ENCODE measurements around the gene ADAMTSL2.

Gene ADAMTSL2

DNA sequence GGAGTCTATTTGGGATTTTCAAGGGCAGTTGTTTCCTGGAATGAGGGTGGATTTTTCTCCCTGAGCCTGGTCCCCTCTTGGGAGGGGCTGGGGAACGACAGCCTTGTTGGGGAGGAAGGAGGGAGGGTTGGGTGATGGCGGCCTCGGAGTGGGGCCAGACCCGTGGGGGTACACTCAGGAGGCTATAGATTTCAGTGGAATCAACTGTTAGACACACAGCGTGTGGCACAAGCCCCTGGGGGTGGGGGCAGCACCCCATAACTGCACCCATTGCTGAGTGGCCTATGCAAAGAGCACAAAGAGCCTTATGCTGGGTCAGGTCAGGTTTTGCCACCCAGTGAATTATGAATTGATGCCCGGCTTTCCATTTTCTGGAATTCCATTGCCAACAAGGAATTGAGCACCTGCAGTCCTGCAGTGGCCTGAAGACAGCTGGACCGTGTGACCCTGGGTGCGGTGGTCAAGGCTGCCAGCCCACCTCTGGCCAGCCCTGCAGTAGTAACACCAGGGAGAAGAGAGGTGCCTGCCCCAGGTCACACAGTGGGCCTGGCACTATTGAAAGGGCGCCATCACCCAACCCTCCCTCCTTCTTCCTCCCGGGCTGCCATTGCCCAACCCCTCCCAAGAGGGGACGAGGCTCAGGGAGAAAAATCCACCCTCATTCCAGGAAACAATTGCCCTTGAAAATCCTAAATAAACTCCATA, 18.1 kb upstream of the ADAMTSL2 start:
- in situ Hi-C loops (cut with HindIII; ENCODE audit: low pct_unique_long_range_greater_than_20kb, low sequenced_read_pairs), result no loop called here
- no peak for DNase-seq (ENCODE audit: low read depth in 1 of 2, low spot score in 1 of 2)
- TF ChIP-seq JUND (IDR thresholded peaks at IDR 0.05; ENCODE audit: low read depth), result no peak

DNA sequence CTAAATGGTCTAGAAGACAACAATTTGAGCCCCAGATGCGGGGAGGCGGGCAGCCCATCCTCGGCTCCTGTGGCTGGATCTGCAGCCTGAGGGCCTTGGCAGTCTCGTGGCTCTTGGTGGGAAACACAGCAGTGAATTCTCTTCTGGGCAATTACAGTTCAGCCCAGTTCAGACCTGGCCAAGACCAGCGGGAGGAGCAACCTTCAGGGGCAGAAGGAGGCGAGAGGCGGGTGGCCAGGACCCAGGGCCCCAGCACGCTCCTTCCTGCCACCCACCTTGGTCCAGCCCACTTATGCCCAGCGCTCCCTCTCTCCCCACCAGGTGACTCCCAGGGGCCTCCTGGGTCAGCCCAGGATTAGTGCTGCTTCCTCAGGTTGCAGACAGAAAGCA, 17.5 kb upstream of the ADAMTSL2 start:
- in situ Hi-C loops (cut with HindIII; ENCODE audit: low pct_unique_long_range_greater_than_20kb, low sequenced_read_pairs), result no loop called here
- no peak for TF ChIP-seq JUND (IDR thresholded peaks at IDR 0.05; ENCODE audit: low read depth)
- no peak for DNase-seq (ENCODE audit: low read depth in 1 of 2, low spot score in 1 of 2)

DNA sequence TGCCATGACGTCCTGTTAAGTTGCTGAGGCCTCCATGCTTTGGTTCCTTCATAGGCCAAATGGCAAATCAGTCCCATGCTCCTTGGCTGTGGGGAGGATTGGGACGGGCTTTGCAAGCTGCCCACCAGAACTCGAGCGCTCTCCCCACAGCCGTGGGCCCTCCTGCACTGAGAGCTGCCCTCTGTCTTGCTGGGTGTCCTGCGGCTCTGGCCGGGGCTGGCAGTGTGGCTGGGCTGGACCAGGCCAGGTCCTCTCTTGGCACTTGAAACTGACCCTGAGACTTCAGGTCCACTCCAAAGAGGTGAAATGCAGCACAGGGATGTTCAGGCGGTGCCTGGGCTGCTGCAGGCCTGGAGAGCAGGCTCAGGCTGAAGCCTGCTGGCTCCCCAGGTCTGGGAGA, 16.8 kb upstream of the ADAMTSL2 start:
- DNase-seq (ENCODE audit: low read depth in 1 of 2, low spot score in 1 of 2), result no peak
- no peak for TF ChIP-seq JUND (IDR thresholded peaks at IDR 0.05; ENCODE audit: low read depth)
- in situ Hi-C loops (cut with HindIII; ENCODE audit: low pct_unique_long_range_greater_than_20kb, low sequenced_read_pairs), result no loop called here

DNA sequence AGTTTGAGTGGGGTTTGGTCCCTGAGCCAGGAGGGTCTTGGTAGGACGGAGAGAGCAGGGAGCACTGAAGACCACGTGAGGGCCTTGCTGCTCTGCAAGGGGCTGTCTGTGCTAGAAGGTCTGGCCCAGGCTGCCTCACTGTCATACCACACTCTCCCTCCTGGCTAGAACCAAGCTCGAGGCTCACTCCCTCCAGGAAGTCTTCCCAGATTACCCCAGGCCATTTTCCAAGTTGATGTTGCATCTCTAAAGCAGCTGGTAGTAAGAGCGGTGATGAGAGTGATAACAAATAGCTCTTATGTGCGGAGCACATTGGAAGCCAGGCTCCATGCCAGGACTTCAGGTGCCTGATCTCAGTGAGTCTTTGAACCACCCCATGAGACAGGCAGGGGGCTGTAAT, 16.3 kb upstream of the ADAMTSL2 start:
- no peak for TF ChIP-seq JUND (IDR thresholded peaks at IDR 0.05; ENCODE audit: low read depth)
- DNase-seq (ENCODE audit: low read depth in 1 of 2, low spot score in 1 of 2), result no peak
- in situ Hi-C loops (cut with HindIII; ENCODE audit: low pct_unique_long_range_greater_than_20kb, low sequenced_read_pairs), result no loop called here

DNA sequence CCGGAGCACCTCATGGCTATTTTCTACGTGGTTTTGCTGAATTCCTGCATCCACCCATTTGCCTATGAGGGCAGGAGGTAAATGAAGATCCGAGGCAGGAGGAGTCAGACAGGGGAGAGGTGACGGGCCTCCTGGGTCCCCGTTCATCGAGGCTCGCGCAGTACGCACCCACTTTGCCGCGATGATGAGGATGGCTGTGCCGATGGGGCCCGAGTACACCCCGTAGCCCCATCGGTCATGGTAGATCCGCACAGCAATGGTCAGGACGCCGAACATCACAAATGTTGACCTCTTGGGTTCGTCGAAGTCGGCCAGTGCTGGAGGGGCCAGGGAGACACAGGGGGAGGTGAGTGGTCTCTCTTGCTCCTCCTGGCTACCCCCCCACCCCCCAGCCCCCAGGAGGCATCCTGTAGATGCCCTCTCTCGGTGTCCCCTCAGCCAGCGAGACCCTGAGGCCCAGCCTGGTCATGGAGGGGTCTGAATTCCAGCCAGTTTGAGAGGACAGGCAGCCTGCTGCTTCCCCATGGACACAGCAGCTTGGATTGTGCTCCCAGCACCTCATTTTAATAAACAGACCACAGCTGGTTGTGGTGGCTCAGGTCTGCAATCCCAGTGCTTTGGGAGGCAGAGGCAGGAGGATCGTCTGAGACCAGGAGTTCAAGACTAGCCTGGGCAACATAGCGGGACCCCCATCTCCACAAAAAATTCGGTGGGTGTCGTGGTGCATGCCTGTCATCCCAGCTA, 15.6 kb upstream of the ADAMTSL2 start:
- in situ Hi-C loops (cut with HindIII; ENCODE audit: low pct_unique_long_range_greater_than_20kb, low sequenced_read_pairs), result no loop called here
- no peak for TF ChIP-seq JUND (IDR thresholded peaks at IDR 0.05; ENCODE audit: low read depth)
- DNase-seq (ENCODE audit: low read depth in 1 of 2, low spot score in 1 of 2), result no peak

DNA sequence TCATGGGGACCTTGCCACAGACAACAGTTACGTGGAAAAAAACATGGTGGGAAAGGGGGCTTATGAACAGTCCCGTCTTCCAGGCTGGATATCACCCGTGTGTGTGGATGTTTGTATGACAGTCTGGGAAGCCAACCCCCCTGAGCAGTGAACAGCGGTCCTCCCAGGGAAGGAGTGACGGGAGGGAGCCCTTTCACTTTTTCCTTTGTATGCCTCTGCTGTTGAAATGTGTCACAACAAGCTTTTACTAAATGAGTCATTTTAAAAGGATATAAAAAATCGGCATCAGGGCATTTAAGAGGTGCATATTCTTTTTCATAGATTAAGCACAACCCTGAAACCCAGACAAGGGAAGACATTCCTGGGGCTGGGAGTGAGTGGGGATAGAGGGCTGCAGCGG, 14.8 kb upstream of the ADAMTSL2 start:
- TF ChIP-seq JUND (IDR thresholded peaks at IDR 0.05; ENCODE audit: low read depth), result no peak
- in situ Hi-C loops (cut with HindIII; ENCODE audit: low pct_unique_long_range_greater_than_20kb, low sequenced_read_pairs), result no loop called here
- DNase-seq (ENCODE audit: low read depth in 1 of 2, low spot score in 1 of 2), result no peak

DNA sequence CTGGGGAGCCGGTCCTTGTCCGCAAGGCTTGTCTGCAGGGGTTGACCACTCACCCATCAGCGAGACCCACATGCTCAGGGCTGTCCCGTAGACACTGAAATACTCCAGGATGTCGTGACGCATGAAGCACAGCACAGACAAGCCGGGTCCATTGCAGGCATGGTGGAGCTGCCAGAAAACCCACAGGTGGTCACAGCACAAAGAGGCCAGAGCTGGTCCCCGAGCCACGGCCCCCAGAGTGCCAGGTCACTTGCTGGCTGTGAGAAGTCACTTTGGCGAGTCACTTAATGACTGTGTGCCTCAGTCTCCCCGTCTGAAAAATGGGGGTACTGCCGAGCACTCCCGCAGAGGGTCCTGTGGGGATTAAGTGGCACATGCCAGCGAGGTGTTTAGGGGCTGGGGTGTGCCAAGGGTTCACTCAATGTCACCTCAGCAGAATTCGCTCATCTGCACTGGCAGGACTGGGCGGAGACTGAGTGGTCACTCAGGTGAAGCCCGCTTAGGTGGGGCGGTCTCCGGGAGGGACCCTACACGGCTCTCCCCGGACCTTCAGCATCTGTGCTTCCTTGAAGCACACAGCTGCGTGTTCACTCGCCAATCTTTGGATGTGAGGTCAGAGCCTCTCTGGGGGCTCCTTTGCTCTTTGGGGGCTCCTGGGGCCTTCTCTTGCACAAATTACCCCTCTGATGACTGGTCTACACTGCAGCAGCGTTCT, 14.2 kb upstream of the ADAMTSL2 start:
- in situ Hi-C loops (cut with HindIII; ENCODE audit: low pct_unique_long_range_greater_than_20kb, low sequenced_read_pairs), result no loop called here
- TF ChIP-seq JUND (IDR thresholded peaks at IDR 0.05; ENCODE audit: low read depth), result no peak
- DNase-seq (ENCODE audit: low read depth in 1 of 2, low spot score in 1 of 2), result no peak

DNA sequence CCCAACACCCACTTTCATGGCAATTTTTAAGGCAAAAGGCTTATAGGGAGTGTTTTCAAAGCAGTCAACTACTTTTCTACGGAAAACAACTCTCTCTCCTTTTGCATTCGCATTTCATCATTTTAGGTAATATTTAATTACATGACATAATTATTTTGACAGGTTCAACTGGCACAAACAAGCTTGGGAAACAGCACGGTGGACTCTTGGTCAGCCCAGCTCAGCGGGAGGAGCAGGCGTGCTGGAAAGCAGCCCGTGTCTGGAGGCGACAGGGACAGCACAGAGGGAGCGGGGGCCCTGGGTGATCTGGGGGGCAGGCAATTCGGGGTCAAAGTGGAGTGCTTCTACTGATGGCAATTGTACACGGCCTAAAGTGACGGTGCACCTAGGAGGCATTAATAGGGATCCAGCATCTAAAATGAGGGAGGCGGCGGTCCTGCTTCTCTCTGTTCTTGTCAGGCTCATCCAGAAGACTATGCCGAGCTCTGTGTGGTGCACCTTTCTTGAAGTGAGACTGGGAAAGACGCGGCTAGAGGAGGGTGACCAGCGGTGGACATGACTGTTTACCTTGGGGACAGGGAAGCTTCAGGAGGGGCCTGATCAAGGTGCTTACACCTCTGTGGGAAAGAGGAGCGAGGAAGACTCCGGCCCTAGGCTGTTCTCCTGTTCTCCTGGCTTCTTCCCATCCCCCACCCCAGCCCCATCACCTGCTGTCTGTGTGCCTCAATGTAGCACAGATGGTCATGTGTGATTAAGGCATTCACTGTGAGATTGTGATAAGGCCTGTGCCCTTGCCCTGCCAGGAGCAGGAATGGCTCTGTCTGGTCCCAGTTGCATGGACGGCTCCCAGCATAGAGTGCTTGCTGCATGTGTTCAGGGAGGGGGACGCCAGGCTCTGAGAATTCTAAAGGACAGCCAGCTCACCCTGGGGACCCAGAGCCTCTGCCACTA, 13.1 kb upstream of the ADAMTSL2 start:
- in situ Hi-C loops (cut with HindIII; ENCODE audit: low pct_unique_long_range_greater_than_20kb, low sequenced_read_pairs), result no loop called here
- no peak for TF ChIP-seq JUND (IDR thresholded peaks at IDR 0.05; ENCODE audit: low read depth)
- DNase-seq (ENCODE audit: low read depth in 1 of 2, low spot score in 1 of 2), result no peak

DNA sequence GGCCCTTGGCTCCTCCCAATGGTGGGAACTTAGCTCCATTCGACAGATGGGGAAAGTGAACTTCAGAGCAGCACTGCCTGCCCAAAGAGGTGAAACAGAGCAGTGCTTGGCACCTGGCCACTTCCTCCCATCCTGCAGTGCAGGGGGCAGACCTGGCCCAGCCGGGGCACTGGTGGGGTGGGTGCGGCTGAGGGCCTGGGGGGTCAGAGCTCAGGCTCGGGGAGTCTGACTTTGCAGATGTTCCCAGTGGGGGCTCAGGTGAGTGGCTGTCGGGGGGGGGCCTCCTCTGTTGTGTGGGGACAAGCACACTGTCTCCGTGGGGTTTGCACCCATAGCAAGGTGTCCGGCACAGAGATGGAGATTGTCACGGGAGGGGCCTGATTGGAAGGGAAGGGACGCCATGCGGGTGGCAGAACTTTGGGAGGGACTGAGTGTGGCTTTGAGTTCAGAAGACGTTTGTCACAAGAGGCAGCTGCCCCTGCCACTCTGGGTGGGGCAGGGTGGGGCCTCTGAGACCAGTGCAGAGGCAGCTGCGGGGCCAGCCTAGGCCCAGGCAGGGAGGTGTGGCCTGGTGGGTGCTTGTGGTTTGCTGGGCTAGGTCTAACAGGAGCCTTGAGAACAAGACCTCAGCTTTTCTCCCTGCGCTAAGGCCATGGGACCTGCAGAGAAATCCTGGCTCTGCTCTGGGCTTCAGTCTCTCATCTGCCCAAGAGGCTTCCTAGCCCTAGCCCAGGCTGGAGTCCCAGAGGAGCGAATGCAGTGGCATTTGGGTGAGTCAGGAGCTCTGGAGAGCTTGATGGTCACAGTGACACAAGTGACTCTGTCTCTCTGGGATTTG, 12.2 kb upstream of the ADAMTSL2 start:
- DNase-seq (ENCODE audit: low read depth in 1 of 2, low spot score in 1 of 2), result no peak
- in situ Hi-C loops (cut with HindIII; ENCODE audit: low pct_unique_long_range_greater_than_20kb, low sequenced_read_pairs), result no loop called here
- no peak for TF ChIP-seq JUND (IDR thresholded peaks at IDR 0.05; ENCODE audit: low read depth)

DNA sequence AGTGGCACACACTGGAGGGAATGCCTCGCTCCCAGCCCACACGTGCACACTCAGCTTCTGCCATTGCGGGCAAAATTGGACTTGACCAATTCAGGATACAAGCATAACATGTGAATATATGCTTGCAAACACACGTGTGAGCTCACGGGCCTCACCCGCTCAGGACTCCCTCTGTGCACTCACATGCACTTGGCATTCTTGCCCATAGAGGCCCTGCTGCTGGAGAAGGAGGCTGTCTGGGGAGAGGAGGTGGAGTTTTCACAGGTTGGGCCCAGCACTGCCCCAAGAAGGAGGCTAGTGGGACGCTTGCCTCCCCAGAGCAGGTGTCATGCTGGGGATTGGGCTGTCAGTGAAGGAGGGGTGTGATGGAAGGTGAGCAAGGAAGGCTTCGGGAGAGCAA, 11.4 kb upstream of the ADAMTSL2 start:
- TF ChIP-seq JUND (IDR thresholded peaks at IDR 0.05; ENCODE audit: low read depth), result no peak
- in situ Hi-C loops (cut with HindIII; ENCODE audit: low pct_unique_long_range_greater_than_20kb, low sequenced_read_pairs), result no loop called here
- peak in 1 of 2 experiments; percentile 50 for DNase-seq (ENCODE audit: low read depth in 1 of 2, low spot score in 1 of 2)

DNA sequence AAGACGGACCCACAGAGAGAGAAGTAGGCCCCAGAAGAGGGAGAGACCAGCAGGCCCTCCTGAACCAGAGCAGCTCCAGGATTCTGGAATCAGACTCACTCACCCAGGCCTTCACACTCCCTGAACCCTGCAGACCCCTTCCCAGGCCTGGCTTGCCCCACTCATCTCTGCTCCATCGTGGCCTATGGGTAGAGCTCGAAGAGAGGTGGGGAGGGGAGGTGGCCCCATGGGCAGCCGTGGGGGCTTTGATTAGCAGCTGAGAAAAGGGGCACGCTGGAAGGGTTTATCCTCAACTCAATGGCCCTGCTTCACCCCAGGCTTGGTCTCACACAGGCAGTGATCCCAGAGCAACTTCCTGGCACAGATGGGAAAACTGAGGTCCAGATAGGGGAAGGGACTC, 10.4 kb upstream of the ADAMTSL2 start:
- in situ Hi-C loops (cut with HindIII; ENCODE audit: low pct_unique_long_range_greater_than_20kb, low sequenced_read_pairs), result no loop called here
- DNase-seq (ENCODE audit: low read depth in 1 of 2, low spot score in 1 of 2), result no peak
- TF ChIP-seq JUND (IDR thresholded peaks at IDR 0.05; ENCODE audit: low read depth), result no peak
